GM20000 (cell line): ENCODE measurements around the gene COL5A1.

Experiments
- DNase-seq: peaks from one replicate; pipeline ENCODE4 v3.0.0; 2012; ENCODE audit warnings: low spot score
- CTCF ChIP-seq: IDR thresholded peaks from 2 replicates; pipeline ENCODE4 v1.5.1; 2012; ENCODE audit warnings: mild to moderate bottlenecking, control low read depth; ENCODE audit errors: extremely low read depth, missing control alignments

The COL5A1 gene

GRCh38 chr9:134670851-134671281 lies 29.3 kb downstream of the COL5A1 start:
- DNase-seq, result no peak
- no peak for TF ChIP-seq CTCF

GRCh38 chr9:134671341-134672113 lies 29.9 kb downstream of the COL5A1 start:
- no peak for TF ChIP-seq CTCF
- DNase-seq, result no peak

GRCh38 chr9:134676361-134676760 lies 34.8 kb downstream of the COL5A1 start:
- no peak for TF ChIP-seq CTCF

GRCh38 chr9:134676886-134677285 lies 35.3 kb downstream of the COL5A1 start:
- no peak for TF ChIP-seq CTCF
- no peak for DNase-seq

More at GRCh38 chr9:134676361-134676760, 34.8 kb downstream of the COL5A1 start:
- DNase-seq, result no peak

- no peak for TF ChIP-seq CTCF
- no peak for DNase-seq
Observed at GRCh38 chr9:134677743-134678142, 36.1 kb downstream of the COL5A1 start.

GRCh38 chr9:134678206-134678605 lies 36.6 kb downstream of the COL5A1 start:
- DNase-seq, result no peak
- no peak for TF ChIP-seq CTCF

GRCh38 chr9:134678666-134679443 lies 37.3 kb downstream of the COL5A1 start:
- no peak for TF ChIP-seq CTCF
- no peak for DNase-seq
